HG03095 (cell line): Measurements from ENCODE around the gene ARHGAP35.
"Not testable (repeated sequence)": the region's sequence is repeated elsewhere in the genome, so short reads cannot be mapped to it uniquely, and the experiment has no call there.

Experiments used
- ATAC-seq: cut with Tn5 transposase; IDR thresholded peaks from one replicate; pipeline ENCODE4 v1.9.1; 2021; ENCODE audit warnings: moderate library complexity; ENCODE audit not compliant: unreplicated experiment

ARHGAP35 gene

GRCh38 chr19:46842791-46843190, 18.0 kb upstream of the ARHGAP35 start:
- no peak for ATAC-seq

- no peak for ATAC-seq
Measured at GRCh38 chr19:46844067-46844489, 16.7 kb upstream of the ARHGAP35 start.

GRCh38 chr19:46845959-46846459, 14.8 kb upstream of the ARHGAP35 start:
- ATAC-seq = no peak

- ATAC-seq = no peak
Measured at GRCh38 chr19:46847528-46847927, 13.3 kb upstream of the ARHGAP35 start.

GRCh38 chr19:46848389-46848788, 12.4 kb upstream of the ARHGAP35 start:
- no peak for ATAC-seq

- no peak for ATAC-seq
Measured at GRCh38 chr19:46849610-46850009, 11.2 kb upstream of the ARHGAP35 start.

- ATAC-seq = peak; percentile 83
Measured at GRCh38 chr19:46850228-46851203, 10.3 kb upstream of the ARHGAP35 start, which contains the start of gene AP2S1. Gene AP2S1, minus strand, starts transcription at chr19:46850846. Its CDS starts 80 bp downstream, at chr19:46850766.

- ATAC-seq = no peak
Measured at GRCh38 chr19:46852830-46853229, 8.0 kb upstream of the ARHGAP35 start.

GRCh38 chr19:46854698-46855097, 6.1 kb upstream of the ARHGAP35 start:
- ATAC-seq = not testable (repeated sequence)

- ATAC-seq = peak; percentile 38
Measured at GRCh38 chr19:46856062-46857022, 4.5 kb upstream of the ARHGAP35 start.

GRCh38 chr19:46859637-46860124, 1.1 kb upstream of the ARHGAP35 start:
- ATAC-seq = no peak

- ATAC-seq = peak; percentile 62
Measured at GRCh38 chr19:46860125-46860845, 512 bp upstream of the ARHGAP35 start.

- ATAC-seq = no peak
Measured at GRCh38 chr19:46861691-46862502, 1.1 kb downstream of the ARHGAP35 start.

GRCh38 chr19:46862503-46862834, 1.7 kb downstream of the ARHGAP35 start:
- ATAC-seq = no peak

- ATAC-seq = no peak
Measured at GRCh38 chr19:46862974-46863632, 2.3 kb downstream of the ARHGAP35 start.

GRCh38 chr19:46863818-46864629, 3.2 kb downstream of the ARHGAP35 start:
- no peak for ATAC-seq

GRCh38 chr19:46866407-46867136, 5.8 kb downstream of the ARHGAP35 start:
- ATAC-seq = no peak
